Smooth muscle cell of the brain vasculature (primary cell): ENCODE measurements around the gene XG.
"Not testable (repeated sequence)": the region's sequence is repeated elsewhere in the genome, so short reads cannot be mapped to it uniquely, and the experiment has no call there.

Source experiments
- DNase-seq: peaks from one replicate; pipeline ENCODE4 v3.0.0-alpha.2; 2012; ENCODE audit warnings: low read depth, low spot score

Gene XG

DNA sequence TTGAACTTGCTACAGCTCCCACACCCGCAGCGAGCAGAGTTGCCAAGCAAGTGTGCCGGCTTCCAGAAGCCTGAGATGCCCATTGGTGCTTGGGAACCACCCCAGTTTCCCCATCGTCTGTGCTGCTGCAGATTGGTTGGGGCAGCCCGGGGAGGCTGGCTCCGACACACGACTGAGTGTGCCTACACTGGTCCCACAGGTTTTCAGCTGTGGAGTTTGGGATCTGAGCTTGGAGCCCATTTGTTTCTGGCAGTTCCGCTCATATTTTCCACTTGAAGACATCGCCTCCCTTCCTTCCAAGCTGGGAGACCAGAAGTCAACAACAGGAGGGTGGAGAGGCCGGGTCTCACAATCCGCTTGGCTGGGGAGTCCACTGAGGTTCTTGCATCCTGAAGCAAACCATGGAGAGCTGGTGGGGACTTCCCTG, at the start of gene XG:
TSS of gene XG (plus strand) at position 167 of the 427 bp plus-strand sequence. CDS start at position 402, 235 bp downstream.
- DNase-seq: not testable (repeated sequence)

- DNase-seq: no peak
Measured at GRCh38 chrX:2703991-2704369, 47.9 kb upstream of the XG start.

GRCh38 chrX:2705046-2705832, 46.6 kb upstream of the XG start:
- DNase-seq: no peak

GRCh38 chrX:2707334-2707760, 44.5 kb upstream of the XG start:
- DNase-seq: peak; percentile 51

- DNase-seq: no peak
Measured at GRCh38 chrX:2708021-2708420, 43.8 kb upstream of the XG start.

GRCh38 chrX:2708592-2709188, 43.1 kb upstream of the XG start:
- DNase-seq: no peak

GRCh38 chrX:2709556-2709955, 42.3 kb upstream of the XG start:
- no peak for DNase-seq

DNA sequence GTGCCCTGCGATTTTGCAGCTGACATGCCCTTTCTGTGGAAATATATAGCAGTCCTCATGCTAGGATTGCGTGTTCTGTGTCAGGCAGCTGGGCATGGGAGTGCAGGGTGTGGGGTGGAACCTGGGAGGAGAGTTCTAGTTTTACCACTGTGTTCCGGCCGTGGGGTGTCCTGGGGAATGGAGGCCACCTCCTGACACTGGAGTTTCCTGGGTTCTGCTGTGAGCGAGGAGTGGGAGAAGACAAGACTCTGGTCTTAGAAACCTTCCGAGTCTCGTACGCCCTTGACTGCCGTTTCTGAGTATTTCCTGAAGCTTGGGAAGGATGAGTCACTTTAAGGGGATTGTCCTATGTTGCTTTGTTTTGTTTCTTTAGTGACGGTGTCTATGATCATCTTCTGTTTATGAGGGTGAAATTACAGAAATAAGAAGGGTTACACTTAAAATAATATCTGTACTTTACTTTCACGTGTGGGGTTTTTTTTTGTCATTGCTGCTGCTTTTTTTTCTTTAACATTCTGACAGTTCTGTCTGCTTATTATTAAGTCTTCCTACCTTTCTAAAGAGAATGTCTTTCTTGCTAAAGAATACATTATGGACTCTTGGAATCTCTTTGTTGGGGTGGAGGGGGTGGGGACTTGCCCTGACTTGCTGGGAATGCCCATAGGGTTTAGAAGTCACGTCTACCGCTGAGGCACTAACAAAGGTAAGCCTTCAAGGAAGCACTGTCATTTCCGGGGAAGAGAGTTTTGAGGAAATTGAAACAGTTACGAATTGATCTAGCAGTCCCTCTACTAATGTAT, 41.6 kb upstream of the XG start:
- DNase-seq: peak; percentile 47

- no peak for DNase-seq
Measured at GRCh38 chrX:2711441-2711840, 40.4 kb upstream of the XG start.

- no peak for DNase-seq
Measured at GRCh38 chrX:2712428-2712827, 39.4 kb upstream of the XG start.

GRCh38 chrX:2712890-2713840, 38.7 kb upstream of the XG start:
- no peak for DNase-seq

DNA sequence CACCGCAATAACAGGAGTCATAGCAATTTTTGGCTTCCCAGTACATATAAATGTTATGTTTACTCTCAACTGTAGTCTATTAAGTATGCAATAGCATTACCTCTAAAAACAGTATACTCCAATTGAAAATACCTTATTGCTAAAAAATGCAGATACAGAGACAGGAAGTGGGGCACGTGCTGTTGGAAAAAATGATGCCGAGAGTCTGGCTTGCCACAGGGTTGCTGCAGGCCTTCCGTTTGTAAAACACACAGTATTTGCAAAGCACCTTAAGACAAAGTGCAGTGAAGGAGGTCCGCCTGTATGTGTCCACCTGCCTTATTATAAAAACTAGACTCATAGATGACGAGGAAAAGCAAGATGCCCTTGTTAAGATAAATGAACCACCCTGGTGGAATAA, 37.3 kb upstream of the XG start:
- no peak for DNase-seq

GRCh38 chrX:2715066-2715600, 36.7 kb upstream of the XG start:
- DNase-seq: no peak

DNA sequence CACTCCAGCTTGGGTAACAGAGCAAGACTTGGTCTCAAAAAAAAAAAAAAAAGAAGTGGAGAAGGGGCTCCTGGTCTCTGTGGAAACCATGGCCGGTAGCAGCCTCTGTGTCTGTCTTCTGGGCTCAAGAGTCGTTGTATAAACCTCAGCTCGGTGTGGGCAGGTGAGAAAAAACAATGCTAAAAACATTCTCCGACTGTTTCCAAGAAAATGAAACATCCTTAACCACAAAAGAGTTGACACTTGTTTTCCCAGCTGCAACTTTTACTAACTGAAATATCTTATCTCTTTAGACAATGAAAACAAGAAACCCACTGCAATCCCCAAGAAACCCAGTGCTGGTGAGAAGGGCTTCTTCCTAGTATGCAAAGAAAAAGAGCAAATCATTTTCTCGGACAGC, 34.5 kb upstream of the XG start:
- DNase-seq: no peak

GRCh38 chrX:2718821-2719220, 33.0 kb upstream of the XG start:
- DNase-seq: no peak

DNA sequence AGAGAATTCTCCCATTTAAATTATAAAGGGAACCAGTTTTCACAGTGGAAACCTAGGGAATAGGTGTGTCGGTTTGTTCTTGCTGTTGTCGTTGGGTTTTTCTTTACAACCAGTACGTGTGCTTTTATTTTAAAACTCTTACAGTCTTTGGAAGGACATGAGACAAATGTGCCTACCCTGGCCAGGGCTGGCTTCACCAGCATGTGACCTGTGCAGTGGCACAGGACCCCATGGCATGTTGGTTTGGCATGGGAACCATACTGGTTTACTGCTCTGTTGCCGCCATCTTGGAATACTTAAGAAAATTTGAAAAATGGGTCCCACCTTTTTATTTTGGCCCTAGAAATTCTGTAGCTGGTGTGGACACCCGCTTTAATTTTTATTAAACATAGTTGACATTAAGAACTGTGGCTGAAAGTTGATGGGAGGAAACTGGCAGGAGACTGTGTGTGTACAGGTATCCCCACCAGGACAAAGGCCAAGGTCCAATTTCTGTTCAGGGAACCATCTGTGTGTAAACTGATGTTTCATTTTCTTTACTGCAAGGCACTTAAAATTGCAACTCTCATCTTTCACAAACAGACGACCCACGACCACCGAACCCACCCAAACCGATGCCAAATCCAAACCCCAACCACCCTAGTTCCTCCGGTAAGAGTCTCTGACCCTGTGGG, 31.9 kb upstream of the XG start:
- no peak for DNase-seq

GRCh38 chrX:2723286-2723879, 28.5 kb upstream of the XG start:
- no peak for DNase-seq

DNA sequence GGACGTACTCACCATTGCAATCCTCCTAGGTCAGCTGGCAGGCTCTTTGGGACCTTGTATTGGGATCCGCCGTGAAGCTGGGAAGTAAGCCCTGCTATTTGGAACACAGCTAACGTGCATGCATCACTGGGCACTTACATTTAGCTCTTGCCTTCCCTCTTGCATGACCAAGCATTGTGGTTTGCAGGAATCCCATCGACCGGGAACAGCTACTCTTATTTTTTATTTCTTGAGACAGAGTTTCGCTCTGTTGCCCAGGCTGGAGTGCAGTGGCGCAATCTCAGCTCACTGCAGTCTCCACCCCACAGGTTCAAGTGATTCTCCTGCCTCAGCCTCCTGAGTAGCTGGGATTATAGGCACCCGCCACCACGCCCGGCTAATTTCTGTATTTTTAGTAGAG, 24.6 kb upstream of the XG start:
- DNase-seq: not testable (repeated sequence)

DNA sequence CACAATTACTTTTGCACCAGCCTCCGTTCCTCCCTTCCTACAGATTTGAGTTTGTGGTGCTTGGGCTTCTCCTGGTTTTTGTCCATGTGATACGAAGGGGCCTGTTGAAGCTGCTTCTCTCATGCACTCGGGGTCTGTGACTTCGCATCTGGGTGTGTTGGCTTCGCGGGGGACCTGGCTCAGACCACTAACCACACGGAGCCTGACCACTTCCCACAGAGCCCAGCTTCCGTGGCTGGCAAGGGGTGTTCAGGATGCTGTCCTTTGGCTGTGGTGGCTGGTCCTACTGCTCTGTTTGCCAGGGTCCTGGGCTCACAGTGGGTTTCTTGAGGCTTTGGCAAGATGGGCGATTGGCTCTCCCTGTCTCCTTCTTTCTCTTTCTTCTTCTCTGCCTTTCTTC, 19.8 kb upstream of the XG start:
- DNase-seq: no peak

- DNase-seq: no peak
Measured at GRCh38 chrX:2732649-2733048, 19.2 kb upstream of the XG start.
